ENCODE results near the gene CEMP1.
"Not testable (repeated sequence)": the region's sequence is repeated elsewhere in the genome, so short reads cannot be mapped to it uniquely, and the experiment has no call there.

DNA sequence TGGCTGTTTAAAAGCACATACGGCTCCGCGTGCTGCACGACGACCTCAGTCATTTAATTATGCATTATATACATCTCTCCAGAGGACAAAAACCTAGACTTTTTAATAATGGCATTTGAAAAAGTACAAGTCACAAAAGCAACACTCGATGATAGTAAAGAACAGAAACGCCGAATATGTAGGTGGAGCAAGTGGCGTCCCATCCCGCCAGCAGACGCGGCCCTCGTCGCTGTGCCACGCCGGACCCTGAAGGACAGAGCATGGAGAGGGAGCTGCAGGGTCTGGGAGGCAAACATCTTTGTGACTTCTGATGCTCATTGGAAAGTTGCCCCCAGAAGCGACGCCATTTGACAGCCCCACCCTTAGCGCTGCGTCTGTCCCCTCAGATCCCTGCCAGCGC lies 44.6 kb upstream of the CEMP1 start:
- TF ChIP-seq, protein P1, sequence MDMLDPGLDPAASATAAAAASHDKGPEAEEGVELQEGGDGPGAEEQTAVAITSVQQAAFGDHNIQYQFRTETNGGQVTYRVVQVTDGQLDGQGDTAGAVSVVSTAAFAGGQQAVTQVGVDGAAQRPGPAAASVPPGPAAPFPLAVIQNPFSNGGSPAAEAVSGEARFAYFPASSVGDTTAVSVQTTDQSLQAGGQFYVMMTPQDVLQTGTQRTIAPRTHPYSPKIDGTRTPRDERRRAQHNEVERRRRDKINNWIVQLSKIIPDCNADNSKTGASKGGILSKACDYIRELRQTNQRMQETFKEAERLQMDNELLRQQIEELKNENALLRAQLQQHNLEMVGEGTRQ (IDR thresholded peaks at IDR 0.05; ENCODE audit: borderline replicate concordance, low read depth, low read length) = not testable (repeated sequence)
- TF ChIP-seq, protein P2, sequence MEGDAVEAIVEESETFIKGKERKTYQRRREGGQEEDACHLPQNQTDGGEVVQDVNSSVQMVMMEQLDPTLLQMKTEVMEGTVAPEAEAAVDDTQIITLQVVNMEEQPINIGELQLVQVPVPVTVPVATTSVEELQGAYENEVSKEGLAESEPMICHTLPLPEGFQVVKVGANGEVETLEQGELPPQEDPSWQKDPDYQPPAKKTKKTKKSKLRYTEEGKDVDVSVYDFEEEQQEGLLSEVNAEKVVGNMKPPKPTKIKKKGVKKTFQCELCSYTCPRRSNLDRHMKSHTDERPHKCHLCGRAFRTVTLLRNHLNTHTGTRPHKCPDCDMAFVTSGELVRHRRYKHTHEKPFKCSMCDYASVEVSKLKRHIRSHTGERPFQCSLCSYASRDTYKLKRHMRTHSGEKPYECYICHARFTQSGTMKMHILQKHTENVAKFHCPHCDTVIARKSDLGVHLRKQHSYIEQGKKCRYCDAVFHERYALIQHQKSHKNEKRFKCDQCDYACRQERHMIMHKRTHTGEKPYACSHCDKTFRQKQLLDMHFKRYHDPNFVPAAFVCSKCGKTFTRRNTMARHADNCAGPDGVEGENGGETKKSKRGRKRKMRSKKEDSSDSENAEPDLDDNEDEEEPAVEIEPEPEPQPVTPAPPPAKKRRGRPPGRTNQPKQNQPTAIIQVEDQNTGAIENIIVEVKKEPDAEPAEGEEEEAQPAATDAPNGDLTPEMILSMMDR (IDR thresholded peaks at IDR 0.05) = not testable (repeated sequence)
- TF ChIP-seq POLR2AphosphoS5 (IDR thresholded peaks at IDR 0.05; ENCODE audit: low read depth, low read length); TCF12 (IDR thresholded peaks at IDR 0.05); CHD2 (IDR thresholded peaks at IDR 0.05; ENCODE audit: low read length, partially characterized antibody); TAF1 (IDR thresholded peaks at IDR 0.05; ENCODE audit: borderline replicate concordance, low read depth, low read length); EP300 (IDR thresholded peaks at IDR 0.05; ENCODE audit: borderline replicate concordance in 1 of 2, low read depth in 1 of 2, low read length in 1 of 2): not testable (repeated sequence)
- TF ChIP-seq, protein P3, sequence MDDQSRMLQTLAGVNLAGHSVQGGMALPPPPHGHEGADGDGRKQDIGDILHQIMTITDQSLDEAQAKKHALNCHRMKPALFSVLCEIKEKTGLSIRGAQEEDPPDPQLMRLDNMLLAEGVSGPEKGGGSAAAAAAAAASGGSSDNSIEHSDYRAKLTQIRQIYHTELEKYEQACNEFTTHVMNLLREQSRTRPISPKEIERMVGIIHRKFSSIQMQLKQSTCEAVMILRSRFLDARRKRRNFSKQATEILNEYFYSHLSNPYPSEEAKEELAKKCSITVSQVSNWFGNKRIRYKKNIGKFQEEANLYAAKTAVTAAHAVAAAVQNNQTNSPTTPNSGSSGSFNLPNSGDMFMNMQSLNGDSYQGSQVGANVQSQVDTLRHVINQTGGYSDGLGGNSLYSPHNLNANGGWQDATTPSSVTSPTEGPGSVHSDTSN (IDR thresholded peaks at IDR 0.05) = not testable (repeated sequence)
- TF ChIP-seq, protein P4, sequence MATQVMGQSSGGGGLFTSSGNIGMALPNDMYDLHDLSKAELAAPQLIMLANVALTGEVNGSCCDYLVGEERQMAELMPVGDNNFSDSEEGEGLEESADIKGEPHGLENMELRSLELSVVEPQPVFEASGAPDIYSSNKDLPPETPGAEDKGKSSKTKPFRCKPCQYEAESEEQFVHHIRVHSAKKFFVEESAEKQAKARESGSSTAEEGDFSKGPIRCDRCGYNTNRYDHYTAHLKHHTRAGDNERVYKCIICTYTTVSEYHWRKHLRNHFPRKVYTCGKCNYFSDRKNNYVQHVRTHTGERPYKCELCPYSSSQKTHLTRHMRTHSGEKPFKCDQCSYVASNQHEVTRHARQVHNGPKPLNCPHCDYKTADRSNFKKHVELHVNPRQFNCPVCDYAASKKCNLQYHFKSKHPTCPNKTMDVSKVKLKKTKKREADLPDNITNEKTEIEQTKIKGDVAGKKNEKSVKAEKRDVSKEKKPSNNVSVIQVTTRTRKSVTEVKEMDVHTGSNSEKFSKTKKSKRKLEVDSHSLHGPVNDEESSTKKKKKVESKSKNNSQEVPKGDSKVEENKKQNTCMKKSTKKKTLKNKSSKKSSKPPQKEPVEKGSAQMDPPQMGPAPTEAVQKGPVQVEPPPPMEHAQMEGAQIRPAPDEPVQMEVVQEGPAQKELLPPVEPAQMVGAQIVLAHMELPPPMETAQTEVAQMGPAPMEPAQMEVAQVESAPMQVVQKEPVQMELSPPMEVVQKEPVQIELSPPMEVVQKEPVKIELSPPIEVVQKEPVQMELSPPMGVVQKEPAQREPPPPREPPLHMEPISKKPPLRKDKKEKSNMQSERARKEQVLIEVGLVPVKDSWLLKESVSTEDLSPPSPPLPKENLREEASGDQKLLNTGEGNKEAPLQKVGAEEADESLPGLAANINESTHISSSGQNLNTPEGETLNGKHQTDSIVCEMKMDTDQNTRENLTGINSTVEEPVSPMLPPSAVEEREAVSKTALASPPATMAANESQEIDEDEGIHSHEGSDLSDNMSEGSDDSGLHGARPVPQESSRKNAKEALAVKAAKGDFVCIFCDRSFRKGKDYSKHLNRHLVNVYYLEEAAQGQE (IDR thresholded peaks at IDR 0.05; ENCODE audit: low read depth, low read length) = not testable (repeated sequence)
- TF ChIP-seq, protein P5, sequence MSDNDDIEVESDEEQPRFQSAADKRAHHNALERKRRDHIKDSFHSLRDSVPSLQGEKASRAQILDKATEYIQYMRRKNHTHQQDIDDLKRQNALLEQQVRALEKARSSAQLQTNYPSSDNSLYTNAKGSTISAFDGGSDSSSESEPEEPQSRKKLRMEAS (IDR thresholded peaks at IDR 0.05; ENCODE audit: low read depth) = not testable (repeated sequence)

Data from SK-N-SH (cell line).